Measurements from ENCODE around the gene WDR76. TPM values are rescaled to one million over a fixed set of nuclear protein-coding genes. Genes with fewer than 3 reads are reported as not detected.

The WDR76 gene
- total RNA-seq, 2 donors from 2014 or later: 3.9 to 6.2 TPM

DNA sequence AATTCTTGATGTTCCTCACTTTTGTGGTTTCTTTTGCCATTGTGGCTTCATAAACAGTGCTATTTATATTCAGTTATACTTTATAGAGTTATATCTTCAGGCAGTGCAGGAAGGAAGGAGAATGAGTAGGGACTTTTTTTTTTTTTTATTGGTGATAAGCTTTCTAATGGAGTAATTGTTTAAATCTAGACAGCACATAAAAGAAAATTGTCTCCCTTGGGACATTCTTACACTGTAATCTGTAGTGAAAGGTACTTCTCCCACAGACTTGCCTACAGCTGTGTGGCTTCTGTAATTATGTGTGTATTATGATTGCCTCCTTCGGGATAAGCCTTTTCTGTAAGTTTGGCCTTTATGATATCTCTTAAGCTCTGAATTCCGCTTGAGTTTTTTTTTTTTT lies 41.6 kb downstream of the WDR76 start:
- intact Hi-C loops (cut with DNase I): no loop called here
- no peak for DNase-seq (ENCODE audit: low spot score)

DNA sequence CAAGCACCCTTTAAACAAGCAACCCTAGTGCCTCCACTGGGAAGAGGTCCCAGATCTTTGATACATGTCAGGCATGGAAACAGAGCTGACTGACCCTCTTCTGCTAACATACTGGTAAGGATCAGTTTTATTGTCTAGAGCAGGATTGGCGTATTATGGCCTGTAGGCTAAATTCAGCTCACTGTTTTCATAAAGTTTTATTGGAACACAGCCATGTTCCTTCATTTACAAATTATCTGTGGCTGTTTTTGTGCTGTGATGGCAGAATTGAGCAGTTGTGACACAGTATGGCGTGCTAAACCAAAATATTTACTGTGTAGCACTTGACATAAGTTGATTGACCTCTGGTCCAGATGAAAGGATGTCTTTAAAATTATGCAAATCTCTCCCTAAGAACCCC lies 45.0 kb downstream of the WDR76 start:
- intact Hi-C loops (cut with DNase I): no loop called here
- DNase-seq (ENCODE audit: low spot score): no peak

DNA sequence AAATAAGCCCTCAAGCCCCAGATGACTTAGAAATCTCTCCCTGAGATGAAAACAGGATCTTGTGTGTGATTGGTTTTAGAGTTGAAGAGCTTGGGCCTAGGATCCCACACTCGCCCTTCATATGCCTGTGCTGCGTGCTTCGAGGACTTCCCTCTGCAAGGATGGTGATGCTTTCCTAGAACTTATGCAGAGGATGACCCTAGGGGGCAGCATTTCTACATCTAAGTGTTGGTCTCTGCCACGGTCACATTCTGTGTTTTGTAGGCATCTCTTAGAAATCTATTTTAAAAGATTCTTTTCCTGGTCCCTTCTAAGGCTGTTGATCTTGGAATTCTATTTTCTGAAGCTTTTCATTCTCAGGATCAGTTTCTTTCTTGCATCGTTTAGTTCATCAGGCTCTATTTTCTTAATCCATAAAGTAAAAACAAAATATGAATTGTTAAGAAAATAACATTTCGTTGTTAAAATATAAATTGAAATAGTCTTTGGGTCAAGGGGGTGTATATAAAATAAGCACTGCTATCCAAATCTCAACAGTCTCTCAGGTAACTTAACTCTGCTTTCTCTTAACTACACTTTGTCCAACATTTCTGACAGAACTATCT lies 45.7 kb downstream of the WDR76 start:
- peak; percentile 28 for DNase-seq (ENCODE audit: low spot score)
- intact Hi-C loops (cut with DNase I): no loop called here

DNA sequence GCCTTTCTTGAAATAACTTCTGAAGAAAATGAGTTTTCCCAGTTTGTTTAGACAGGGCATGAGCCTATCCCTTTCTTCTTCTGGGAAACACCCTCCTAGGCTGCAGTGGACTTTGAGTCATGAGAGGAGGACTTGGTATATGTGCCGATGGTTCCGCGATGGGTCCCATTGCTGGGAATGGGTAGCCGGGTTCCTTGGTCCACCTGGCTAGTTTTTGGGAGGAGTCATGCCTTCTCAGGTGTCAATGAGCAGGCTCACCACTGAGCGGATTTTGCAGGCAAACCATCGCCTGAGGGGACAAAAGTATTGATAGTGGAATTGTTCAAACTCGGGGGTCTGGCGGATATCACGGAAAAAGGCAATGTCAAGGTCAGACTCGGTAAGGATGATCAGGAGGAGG lies 46.8 kb downstream of the WDR76 start:
- intact Hi-C loops (cut with DNase I): no loop called here
- DNase-seq (ENCODE audit: low spot score): peak; percentile 40

DNA sequence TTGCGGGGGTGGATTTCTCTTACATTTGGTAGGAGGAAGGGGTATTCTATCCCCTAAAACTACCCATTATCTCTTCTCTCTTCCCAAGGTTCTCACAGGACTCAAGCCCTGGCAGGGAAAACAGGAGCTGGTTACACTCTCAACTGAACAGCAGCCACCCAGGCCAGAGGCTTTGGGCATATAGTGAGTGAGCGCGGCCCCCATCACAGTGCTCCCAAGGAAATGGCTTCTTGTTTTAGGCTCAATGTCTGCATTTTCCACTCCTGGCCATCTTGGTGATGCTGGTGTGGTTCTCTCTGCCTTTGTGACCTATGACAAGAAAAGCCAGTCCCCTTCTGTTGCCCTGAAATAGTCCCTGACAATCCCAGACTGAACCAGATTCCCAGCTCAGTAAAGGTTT lies 50.1 kb downstream of the WDR76 start:
- peak; percentile 72 for DNase-seq (ENCODE audit: low spot score)
- intact Hi-C loops (cut with DNase I): no loop called here

DNA sequence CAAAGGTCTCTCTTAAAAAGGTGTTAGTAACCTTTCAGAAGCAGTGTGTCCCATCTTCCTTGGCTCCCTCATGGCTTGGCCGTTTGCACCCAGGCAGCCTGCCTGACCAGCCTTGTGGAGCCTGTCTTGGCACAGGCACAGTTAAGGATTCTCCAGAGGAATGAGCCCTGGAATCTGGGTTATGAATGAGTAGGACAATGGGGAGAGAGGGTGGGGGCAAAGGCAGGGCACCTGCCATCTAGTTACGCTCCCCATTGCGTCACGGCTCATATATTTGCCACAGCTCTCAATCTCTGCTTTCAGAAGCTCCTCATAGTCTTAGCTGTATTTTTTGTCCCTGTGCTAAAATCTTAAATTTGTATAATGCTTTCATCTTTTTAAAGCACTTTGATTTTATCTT lies 50.6 kb downstream of the WDR76 start:
- intact Hi-C loops (cut with DNase I): no loop called here

DNA sequence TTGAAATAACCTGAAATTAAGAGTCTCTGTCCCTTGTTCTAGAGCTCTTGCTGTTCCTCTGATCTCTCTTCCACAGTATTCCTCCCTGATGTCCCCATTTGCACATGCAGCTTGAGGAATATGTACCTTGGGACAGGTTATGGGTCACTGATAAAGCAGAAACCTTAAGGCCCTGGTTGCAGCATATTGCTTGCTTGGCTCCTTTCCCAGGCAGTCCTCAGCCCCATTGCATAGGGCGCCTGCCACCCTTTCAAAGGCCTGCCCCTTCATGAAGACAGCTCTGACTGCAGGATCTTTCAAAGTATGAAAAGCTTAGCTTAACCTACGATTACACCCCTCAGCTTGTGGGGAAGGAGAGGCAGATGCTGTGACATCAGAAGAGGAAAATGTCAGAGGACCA lies 51.6 kb downstream of the WDR76 start:
- no peak for DNase-seq (ENCODE audit: low spot score)
- intact Hi-C loops (cut with DNase I): no loop called here

More for the DNA sequence above, 50.6 kb downstream of the WDR76 start:
- peak; percentile 51 for DNase-seq (ENCODE audit: low spot score)

DNA sequence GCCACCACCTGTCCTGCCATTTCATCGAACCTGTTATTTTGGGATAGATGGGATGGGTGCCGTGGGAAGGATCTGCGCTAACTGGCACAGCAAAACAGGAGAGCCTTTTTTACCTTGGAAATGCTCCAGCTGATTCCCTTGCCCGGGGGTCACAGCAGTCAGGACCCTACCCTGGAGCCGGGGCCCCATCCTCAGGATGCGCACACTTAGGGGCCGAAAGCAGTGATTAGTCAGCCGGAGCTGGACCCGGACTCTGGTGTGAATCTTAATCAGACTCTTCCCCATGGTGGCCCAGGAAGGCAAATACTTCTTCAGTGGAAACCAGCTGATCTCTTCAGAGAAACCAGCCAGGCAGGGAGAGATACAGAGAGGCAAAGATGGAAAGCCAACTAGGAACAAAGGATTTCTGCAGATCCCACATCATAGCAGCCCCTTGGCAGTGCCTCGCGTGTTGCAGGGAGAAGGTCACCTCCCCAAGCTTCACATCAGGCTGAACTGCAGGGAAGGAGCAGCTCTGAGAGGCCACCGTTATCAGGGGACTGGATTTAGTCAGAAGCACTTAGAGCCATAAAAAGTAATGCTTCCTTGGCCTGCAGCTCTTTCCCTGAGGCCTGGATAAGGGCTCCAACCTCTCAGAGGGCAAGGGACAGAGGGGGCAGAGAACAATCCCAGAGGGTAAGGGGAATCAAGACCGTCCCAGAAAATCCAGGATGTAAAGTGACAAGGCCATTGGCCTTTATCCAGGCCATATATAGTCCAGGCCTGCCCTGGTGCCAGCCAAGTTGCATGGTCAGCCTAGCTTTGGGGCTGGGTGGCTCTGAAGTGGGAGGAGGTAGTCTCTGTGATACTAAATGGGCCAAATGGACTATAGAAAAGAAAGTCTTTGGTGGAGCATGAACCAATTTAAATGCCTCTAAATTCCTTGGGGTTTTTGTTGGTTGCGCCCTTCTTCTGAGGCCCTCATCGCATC lies 52.9 kb downstream of the WDR76 start:
- peak; percentile 43 for DNase-seq (ENCODE audit: low spot score)
- intact Hi-C loops (cut with DNase I): loop anchor here in 1 of 2 donors (10.0 kb wide), 1 partner anchor 355 kb away; no protein-coding TSS in a partner anchor

DNA sequence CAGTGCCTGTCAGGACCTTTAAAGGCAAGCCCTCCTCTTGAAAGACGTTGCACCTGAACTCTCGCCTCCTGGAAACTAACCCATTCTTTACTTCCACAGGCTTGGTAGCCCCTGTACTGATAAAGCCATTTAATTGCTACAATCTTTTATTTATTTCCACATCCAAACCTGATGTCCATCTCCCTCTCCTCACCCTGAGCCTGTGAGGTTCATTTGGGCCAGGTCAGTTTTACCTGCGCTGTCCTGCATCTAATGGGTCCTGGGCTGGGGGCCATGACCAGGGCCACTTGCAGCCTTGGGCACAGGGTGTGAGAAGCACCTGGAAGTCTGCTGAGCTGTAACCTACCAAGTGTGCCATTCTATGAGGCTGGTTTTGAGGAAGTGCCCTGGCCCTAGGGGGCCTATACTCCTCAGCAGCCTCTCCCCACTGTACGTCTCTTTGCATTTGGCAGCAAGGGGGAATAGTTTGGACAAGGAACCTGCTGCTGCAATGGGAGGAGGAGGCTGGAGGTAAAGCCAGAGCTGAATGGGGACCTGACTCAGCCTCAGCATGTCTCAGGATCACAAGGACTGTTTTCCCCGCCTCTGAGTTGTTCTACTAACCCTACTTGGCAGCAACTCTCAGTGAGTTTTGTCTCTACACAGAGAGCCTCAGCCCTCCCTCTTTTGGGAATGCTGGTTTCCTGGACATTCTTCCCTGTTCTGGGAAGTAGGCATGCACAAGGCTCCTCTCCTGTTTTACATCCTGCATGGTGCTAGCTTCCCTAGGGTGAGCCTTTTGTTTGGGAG lies 53.8 kb downstream of the WDR76 start:
- intact Hi-C loops (cut with DNase I): loop anchor here in 1 of 2 donors (10.0 kb wide), 1 partner anchor 354 kb away; no protein-coding TSS in a partner anchor
- peak; percentile 36 for DNase-seq (ENCODE audit: low spot score)

DNA sequence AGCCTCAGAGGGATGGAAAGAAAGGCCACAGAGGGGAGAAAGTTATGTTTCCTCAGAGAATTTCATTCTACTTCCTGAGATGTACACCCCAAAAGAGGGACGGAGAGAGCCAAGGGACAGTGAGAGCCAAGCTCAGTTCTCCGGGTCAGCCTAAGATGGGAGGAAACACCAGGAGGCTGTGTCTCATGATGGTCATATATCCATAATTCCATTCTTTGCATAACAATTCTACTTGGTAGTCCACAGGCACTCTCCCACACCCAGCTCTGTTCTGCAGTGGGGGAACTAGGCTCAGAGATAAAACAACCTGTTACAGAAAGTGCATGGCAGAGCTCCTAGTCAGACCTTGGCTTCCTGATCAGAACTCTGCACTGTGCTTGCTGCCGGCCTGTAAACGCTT lies 54.4 kb downstream of the WDR76 start:
- intact Hi-C loops (cut with DNase I): loop anchor here in 1 of 2 donors (10.0 kb wide), 1 partner anchor 354 kb away; no protein-coding TSS in a partner anchor
- DNase-seq (ENCODE audit: low spot score): peak; percentile 13

DNA sequence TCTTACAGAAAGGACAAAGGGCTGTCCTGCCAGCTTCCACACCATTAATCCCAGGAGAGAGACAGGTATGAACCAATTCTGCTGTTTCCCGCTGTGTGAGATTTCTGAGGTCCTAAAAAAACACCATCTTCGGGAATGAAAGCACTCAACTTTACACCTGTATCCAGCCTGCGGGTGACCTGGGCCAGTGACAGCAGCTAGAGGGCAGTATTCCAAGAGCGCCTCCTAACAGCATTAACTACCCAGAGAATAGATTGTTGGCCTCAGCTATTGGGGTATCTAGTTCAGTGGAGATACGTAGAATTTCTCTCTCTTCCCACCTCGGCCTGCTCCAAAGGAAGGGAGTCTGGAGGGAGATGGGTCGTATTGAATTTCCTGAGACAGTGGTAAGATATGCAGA lies 55.1 kb downstream of the WDR76 start:
- DNase-seq (ENCODE audit: low spot score): no peak
- intact Hi-C loops (cut with DNase I): loop anchor here in 1 of 2 donors (10.0 kb wide), 1 partner anchor 353 kb away; no protein-coding TSS in a partner anchor

DNA sequence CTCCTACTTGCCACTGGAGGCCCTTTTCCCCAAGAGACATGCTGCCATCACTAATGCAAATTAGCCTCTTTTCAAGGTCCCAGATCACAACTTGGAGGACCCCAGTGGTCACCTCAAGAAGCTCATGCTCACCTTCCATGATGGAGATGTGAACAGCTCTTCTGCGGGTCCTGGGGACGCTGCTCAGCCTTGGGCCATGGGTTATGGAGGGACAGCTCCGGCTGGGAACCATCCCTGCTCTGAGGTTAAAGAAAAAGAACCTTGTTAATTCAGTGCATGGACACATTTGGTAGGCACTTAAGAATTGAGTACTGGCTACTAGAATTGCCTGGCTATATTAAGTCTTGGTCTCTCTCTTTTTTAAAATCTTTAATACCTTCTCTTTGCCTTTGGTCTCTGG lies 56.8 kb downstream of the WDR76 start:
- intact Hi-C loops (cut with DNase I): loop anchor here in 1 of 2 donors (10.0 kb wide), 1 partner anchor 351 kb away; no protein-coding TSS in a partner anchor
- peak; percentile 67 for DNase-seq (ENCODE audit: low spot score)

DNA sequence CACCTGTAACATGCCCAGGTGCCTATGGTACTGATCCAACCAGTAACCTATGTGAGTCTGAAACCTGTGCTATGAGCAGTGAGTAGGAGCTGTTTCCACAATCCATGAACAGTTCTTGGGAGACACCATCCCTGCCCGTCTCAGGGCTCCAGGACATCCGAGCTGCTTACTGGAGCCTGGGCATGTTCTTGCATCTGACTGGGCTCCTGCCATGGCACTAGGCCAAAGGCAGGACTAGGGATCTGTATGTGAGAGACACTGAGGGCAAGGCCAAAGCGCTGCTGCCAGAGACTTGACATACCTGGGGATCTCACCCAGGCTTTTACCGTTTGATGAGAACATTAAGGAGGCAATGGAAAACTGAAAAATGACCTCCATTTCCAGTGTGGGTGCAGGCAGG lies 59.8 kb downstream of the WDR76 start:
- peak; percentile 32 for DNase-seq (ENCODE audit: low spot score)
- intact Hi-C loops (cut with DNase I): loop anchor here in 1 of 2 donors (10.0 kb wide), 1 partner anchor 348 kb away; no protein-coding TSS in a partner anchor

DNA sequence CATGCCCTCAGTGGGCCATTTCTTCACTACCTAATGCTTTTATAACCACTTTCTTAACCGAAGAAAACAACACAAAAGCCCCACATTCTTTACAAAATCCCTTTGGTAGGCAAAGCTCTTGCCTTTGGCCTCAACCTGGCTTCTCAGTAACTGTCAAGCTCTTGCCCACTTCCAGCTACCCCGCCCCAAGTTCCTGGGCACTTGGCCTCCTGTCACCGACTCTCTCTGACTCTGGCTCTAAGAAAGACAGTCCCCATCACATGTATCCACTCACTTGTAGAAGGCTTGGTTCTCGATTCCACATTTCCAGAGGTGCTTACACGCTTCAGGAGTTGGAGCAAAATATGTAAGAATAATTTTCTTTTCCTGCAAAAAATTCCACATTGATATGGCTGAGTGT lies 61.1 kb downstream of the WDR76 start:
- no peak for DNase-seq (ENCODE audit: low spot score)
- intact Hi-C loops (cut with DNase I): loop anchor here in 1 of 2 donors (10.0 kb wide), 1 partner anchor 347 kb away; no protein-coding TSS in a partner anchor

DNA sequence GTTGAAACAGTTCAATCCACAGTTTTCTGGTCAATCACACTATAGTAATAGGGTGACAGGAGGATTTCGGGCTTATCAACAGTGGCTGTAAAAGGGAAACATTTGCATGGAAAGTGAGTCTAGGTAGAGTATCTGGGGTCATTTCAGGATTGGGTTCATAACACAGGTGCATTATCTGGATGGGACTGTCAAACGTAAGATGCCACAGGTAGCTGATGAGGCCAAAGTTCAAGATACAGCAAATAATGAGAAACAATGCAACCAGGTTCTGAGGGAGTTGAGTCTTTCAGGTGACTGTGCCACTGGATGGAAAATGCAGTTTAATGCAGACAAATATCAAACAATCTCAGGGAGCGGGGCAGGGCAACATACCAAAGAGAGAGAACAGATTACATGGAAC lies 62.2 kb downstream of the WDR76 start:
- no peak for DNase-seq (ENCODE audit: low spot score)
- intact Hi-C loops (cut with DNase I): loop anchor here in 1 of 2 donors (10.0 kb wide), 1 partner anchor 346 kb away; no protein-coding TSS in a partner anchor

DNA sequence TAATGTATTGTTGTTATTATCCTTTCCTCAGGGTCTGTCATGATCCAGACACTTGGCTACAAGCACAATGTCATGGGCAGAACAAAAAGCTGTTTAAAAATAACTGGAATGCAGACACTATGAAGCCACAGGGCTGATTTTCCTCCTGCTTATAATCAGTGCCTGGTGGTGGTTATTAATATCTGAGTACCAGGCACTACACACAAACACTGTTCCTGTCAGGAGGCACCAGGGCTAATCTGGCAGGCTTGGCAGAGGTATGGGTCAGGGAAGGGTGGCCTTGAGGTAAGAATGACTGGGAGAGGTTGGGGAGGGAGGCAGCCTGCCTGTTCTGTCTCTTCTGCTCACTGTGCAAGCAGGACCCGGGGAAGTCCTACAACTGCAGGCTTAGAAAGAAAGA lies 67.2 kb downstream of the WDR76 start:
- intact Hi-C loops (cut with DNase I): no loop called here
- no peak for DNase-seq (ENCODE audit: low spot score)

DNA sequence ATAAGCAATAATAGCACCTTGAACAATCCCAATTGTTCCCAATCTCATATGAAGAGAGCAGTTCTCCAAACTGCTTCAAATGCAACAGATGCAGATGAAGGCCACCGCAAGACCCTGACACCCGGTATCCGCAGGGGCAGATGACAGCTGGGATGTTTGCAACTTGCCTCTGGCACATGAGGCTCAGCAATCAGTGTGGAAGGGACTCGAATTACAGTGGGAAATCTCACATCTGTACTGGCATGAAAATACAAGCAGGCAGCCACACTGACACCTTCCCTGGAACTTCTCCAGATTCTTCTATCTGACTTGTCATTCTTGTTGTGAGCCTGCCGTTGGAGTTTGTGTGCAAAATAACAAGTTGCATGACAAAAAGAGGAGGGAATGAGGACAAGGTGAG lies 68.8 kb downstream of the WDR76 start:
- intact Hi-C loops (cut with DNase I): no loop called here
- no peak for DNase-seq (ENCODE audit: low spot score)

DNA sequence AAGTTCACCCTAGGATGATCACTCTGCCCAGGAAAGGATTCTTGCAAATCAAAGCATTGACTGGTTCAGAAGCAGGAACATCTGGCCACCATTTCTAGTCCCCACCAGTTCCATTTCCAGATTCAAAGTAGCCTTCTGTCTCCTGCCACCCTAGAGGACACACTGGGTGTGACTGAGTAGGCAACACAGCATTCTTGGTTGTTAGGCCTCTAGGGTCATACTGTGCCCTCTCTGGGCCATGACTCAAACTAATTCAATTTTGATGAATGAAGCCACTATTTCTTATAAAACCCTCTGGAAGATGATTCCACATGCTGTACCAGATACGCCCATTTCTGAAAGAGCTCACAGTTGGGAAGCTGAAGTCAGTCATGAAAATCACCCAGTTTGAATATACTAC lies 69.7 kb downstream of the WDR76 start:
- intact Hi-C loops (cut with DNase I): no loop called here
- no peak for DNase-seq (ENCODE audit: low spot score)

DNA sequence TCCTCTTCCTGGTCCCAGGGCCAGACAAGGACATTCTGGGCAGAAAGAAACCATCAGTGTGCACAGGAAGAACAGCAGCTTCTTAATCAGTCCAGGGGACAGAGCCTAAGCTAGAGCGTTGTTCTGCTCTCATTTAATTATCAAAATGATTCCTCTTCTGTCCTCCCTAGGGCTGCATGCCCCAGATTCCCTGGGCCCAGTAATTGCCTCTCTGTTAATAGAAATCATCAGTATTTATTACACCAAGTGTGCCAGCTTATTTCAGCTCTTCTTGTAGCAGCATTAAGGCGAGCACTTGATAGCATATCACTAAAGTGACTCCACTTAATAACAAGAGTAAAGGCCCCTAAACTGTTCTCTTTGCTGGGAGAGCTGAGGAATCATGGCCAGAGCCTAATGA lies 72.1 kb downstream of the WDR76 start:
- no peak for DNase-seq (ENCODE audit: low spot score)

More for the DNA sequence above, 72.1 kb downstream of the WDR76 start:
- intact Hi-C loops (cut with DNase I): no loop called here

Data from posterior vena cava (tissue), 2 donors.